HepG2 (cell line): ENCODE measurements around the gene SESN2. TPM values are rescaled to one million over a fixed set of nuclear protein-coding genes. Genes with fewer than 3 reads are reported as not detected.
A peak's percentile ranks its signal among the peaks of the same experiment; 100 is the strongest.

Experiments
- ATAC-seq: fragments of 200-7000 bp; cut with Tn5 transposase; 3 replicates; pipeline ENCODE4 v1.9.1; 2020; ENCODE audit warnings: mild to moderate bottlenecking, moderate library complexity
- BruUV-seq: library from RNA; stranded (reverse); fragments of 400-500 nt; replicated peaks from 2 replicates; lab custom pipeline; 2021; lab: Mats Ljungman, UMichigan
- CTCF ChIA-PET: fragments of 300-600 bp; formaldehyde crosslinking; extraction: SDS; loops from one replicate; lab custom pipeline; 2021; ENCODE audit warnings: low total read pairs, inconsistent platforms, low intra/inter-chr PET ratio; lab: Yijun Ruan, JAX
- POLR2A ChIA-PET: fragments of 350-600 bp; sonication (Branson Sonifier 250); formaldehyde crosslinking; loops from one replicate; lab custom pipeline; 2020; ENCODE audit warnings: antibody characterized with exemption, inconsistent platforms; lab: Yijun Ruan, JAX
- DNase-seq: peaks from one replicate; pipeline ENCODE4 v3.0.0-alpha.2; 2015; ENCODE audit warnings: low spot score
- FAIRE-seq: peaks from 3 replicates; lab custom pipeline; 2011; peaks lifted over from hg19 to GRCh38; lab: Jason Lieb, UNC
- H2AFZ ChIP-seq: one replicate; pipeline ENCODE4 v1.6.1; 2011; ENCODE audit warnings: low read length, inconsistent platforms
- H3K27ac ChIP-seq: fragments of 300-600 bp; 3 replicates; pipeline ENCODE4 v1.8.0; 2011; ENCODE audit warnings: mixed run types, mild to moderate bottlenecking, mixed read lengths, low read length, inconsistent platforms; ENCODE audit not compliant: insufficient read depth; ENCODE audit errors: extremely low read length
- H3K27me3 ChIP-seq, 2 experiments: fragments of 200-600 bp in 1 of 2; 2 replicates in 1 of 2; 3 replicates in 1 of 2; pipeline versions ENCODE4 v1.6.0 to v1.8.0; 2011; ENCODE audit warnings: low read length in 2 of 2, mild to moderate bottlenecking in 2 of 2, moderate library complexity in 2 of 2, inconsistent platforms in 1 of 2; ENCODE audit not compliant: insufficient read depth in 2 of 2, control insufficient read depth in 1 of 2
- H3K36me3 ChIP-seq, 2 experiments: fragments of 200-600 bp in 1 of 2; replicated peaks in 1 of 2; 2 replicates in 1 of 2; 3 replicates in 1 of 2; pipeline versions ENCODE4 v1.5.1 to v1.8.0; 2011; ENCODE audit warnings: low read length in 2 of 2, inconsistent platforms in 1 of 2; ENCODE audit not compliant: insufficient read depth in 2 of 2, control insufficient read depth in 1 of 2
- H3K4me1 ChIP-seq: 2 replicates; pipeline ENCODE4 v1.5.1; 2012; ENCODE audit warnings: low read length, inconsistent platforms; ENCODE audit not compliant: insufficient read depth
- H3K4me2 ChIP-seq: 2 replicates; pipeline ENCODE4 v1.6.0; 2011; ENCODE audit warnings: low read depth, low read length, inconsistent platforms
- H3K4me3 ChIP-seq, 3 experiments: fragments of 200-600 bp in 1 of 3; sonication (generic), shearing (Covaris generic) in 1 of 3; replicated peaks in 1 of 3; 2 replicates each; pipeline ENCODE4 v1.5.1; 2011 to 2016; ENCODE audit warnings: low read length in 3 of 3, inconsistent platforms in 2 of 3, low read depth in 2 of 3, mild to moderate bottlenecking in 2 of 3, control low read depth in 1 of 3, mixed read lengths in 1 of 3; ENCODE audit not compliant: insufficient read depth in 1 of 3
- H3K79me2 ChIP-seq: one replicate; pipeline ENCODE4 v1.6.1; 2011; ENCODE audit warnings: low read length, inconsistent platforms; ENCODE audit not compliant: insufficient read depth
- H3K9ac ChIP-seq: 2 replicates; pipeline ENCODE4 v1.6.0; 2011; ENCODE audit warnings: mild to moderate bottlenecking, low read depth, low read length, inconsistent platforms; ENCODE audit not compliant: insufficient read depth
- H3K9me3 ChIP-seq: 2 replicates; pipeline ENCODE4 v1.5.1; 2012; ENCODE audit warnings: mild to moderate bottlenecking, low read length
- H4K20me1 ChIP-seq: 2 replicates; pipeline ENCODE4 v1.6.0; 2011; ENCODE audit warnings: inconsistent platforms, mild to moderate bottlenecking, low read length, moderate library complexity; ENCODE audit not compliant: insufficient read depth
- HES4 ChIP-seq: sonication (generic); formaldehyde crosslinking; IDR thresholded peaks from 2 replicates; pipeline ENCODE4 v1.9.0; 2021; ENCODE audit warnings: mild to moderate bottlenecking, missing genetic modification reagents, borderline replicate concordance
- KLF6 ChIP-seq: IDR thresholded peaks from 2 replicates; pipeline ENCODE4 v1.8.0; 2016; ENCODE audit warnings: missing biosample characterization, missing genetic modification reagents
- MTA3 ChIP-seq: sonication (generic); formaldehyde crosslinking; IDR thresholded peaks from 2 replicates; pipeline ENCODE4 v1.4.0; 2020; ENCODE audit warnings: missing genetic modification reagents
- NFKB2 ChIP-seq: sonication (generic); formaldehyde crosslinking; IDR thresholded peaks from 2 replicates; pipeline ENCODE4 v1.4.0; 2020; ENCODE audit warnings: missing genetic modification reagents, borderline replicate concordance
- NONO ChIP-seq, 2 experiments: fragments of 450-650 bp in 1 of 2; sonication (generic) in 1 of 2; formaldehyde crosslinking in 1 of 2; IDR thresholded peaks in 1 of 2; conservative IDR thresholded peaks in 1 of 2; 2 replicates each; pipeline versions ENCODE4 v1.6.1 to v1.8.0; 2017 to 2022; ENCODE audit warnings: mild to moderate bottlenecking in 1 of 2, missing genetic modification reagents in 1 of 2, moderate library complexity in 1 of 2
- POLR2AphosphoS5 ChIP-seq: IDR thresholded peaks from 2 replicates; pipeline ENCODE4 v1.6.1; 2012; ENCODE audit warnings: low read depth, low read length
- RARA ChIP-seq: IDR thresholded peaks from 2 replicates; pipeline ENCODE4 v1.6.1; 2016; ENCODE audit warnings: missing genetic modification reagents, missing compliant biosample characterization
- ZC3H13 ChIP-seq: sonication (generic); formaldehyde crosslinking; IDR thresholded peaks from 2 replicates; pipeline ENCODE4 v1.8.1; 2023; ENCODE audit warnings: mild to moderate bottlenecking, missing genetic modification reagents, moderate library complexity
- ZNF180 ChIP-seq: sonication (generic); formaldehyde crosslinking; IDR thresholded peaks from 2 replicates; pipeline ENCODE4 v1.4.0; 2020; ENCODE audit warnings: low read depth, missing genetic modification reagents, borderline replicate concordance
- ZNF329 ChIP-seq: sonication (generic); formaldehyde crosslinking; IDR thresholded peaks from 2 replicates; pipeline ENCODE4 v1.9.0; 2021; ENCODE audit warnings: low read depth, mild to moderate bottlenecking, missing genetic modification reagents
- ZNF337 ChIP-seq: sonication (generic); formaldehyde crosslinking; IDR thresholded peaks from 2 replicates; pipeline ENCODE4 v1.5.1; 2020; ENCODE audit warnings: missing genetic modification reagents, low read depth, mild to moderate bottlenecking, borderline replicate concordance
- ZNF589 ChIP-seq: sonication (generic); formaldehyde crosslinking; conservative IDR thresholded peaks from 2 replicates; pipeline ENCODE4 v1.8.0; 2022; ENCODE audit warnings: mild to moderate bottlenecking, moderate library complexity, missing genetic modification reagents
- ZNF605 ChIP-seq: sonication (generic); formaldehyde crosslinking; IDR thresholded peaks from 2 replicates; pipeline ENCODE4 v1.8.0; 2022; ENCODE audit warnings: mild to moderate bottlenecking, missing genetic modification reagents
- ZNF607 ChIP-seq: sonication (generic); formaldehyde crosslinking; IDR thresholded peaks from 2 replicates; pipeline ENCODE4 v1.5.1; 2020; ENCODE audit warnings: missing genetic modification reagents, mild to moderate bottlenecking, borderline replicate concordance
- WGBS: methylation state at CpG from one replicate; pipeline ENCODE4 v1.1.6; 2017; ENCODE audit warnings: low lambda C conversion rate; 5-methylcytosine and 5-hydroxymethylcytosine counted together
- in situ Hi-C: cut with HindIII; loops from 2 replicates; pipeline ENCODE4 v1.10.0; 2017; ENCODE audit warnings: low pct_unique_long_range_greater_than_20kb; ENCODE audit not compliant: extremely low pct_ligation_motif_present
- intact Hi-C: fragments of 100-400 bp; cut with micrococcal nuclease; formaldehyde crosslinking; loops from one replicate; pipeline ENCODE4 v1.10.0; 2022; ENCODE audit not compliant: unreplicated experiment
- polyA plus RNA-seq, 8 experiments: library from polyadenylated mRNA; depleted of rRNA in 3 of 8; stranded (reverse) in 7 of 8; unstranded in 1 of 8; fragments of >200 nt; fragmentation: Illumina TruSeq in 4 of 8; extraction: Trizol in 4 of 8; gene quantifications; 2 replicates each; pipeline versions ENCODE4 v1.2.1 to v1.2.3, GENCODE V29; 2011 to 2016; ENCODE audit warnings: low read depth in 4 of 8, missing spikeins in 1 of 8, mixed read lengths in 1 of 8; ENCODE audit not compliant: insufficient read depth in 1 of 8
- total RNA-seq, 5 experiments: library from RNA; depleted of rRNA; stranded (reverse); fragments of >200 nt; fragmentation: Illumina TruSeq; extraction: Trizol; gene quantifications; 2 replicates each; pipeline ENCODE4 v1.2.3, GENCODE V29; 2016; ENCODE audit warnings: low read depth in 1 of 5
- TF ChIP-seq, protein P1 (sequence below), 2 experiments: fragments of 450-650 bp in 1 of 2; sonication (generic) in 1 of 2; formaldehyde crosslinking; IDR thresholded peaks; 2 replicates each; pipeline versions ENCODE4 v1.5.0 to v1.8.0; 2020 to 2022; ENCODE audit warnings: mild to moderate bottlenecking in 1 of 2, missing genetic modification reagents in 1 of 2
- TF ChIP-seq, protein P2 (sequence below): sonication (generic); formaldehyde crosslinking; IDR thresholded peaks from 2 replicates; pipeline ENCODE4 v1.5.0; 2020; ENCODE audit warnings: missing genetic modification reagents
- TF ChIP-seq, protein P3 (sequence below): sonication (generic); formaldehyde crosslinking; IDR thresholded peaks from 2 replicates; pipeline ENCODE4 v1.8.1; 2023; ENCODE audit warnings: mild to moderate bottlenecking, moderate library complexity, missing genetic modification reagents

The SESN2 gene
- total and polyA plus RNA-seq, 2 of the 13 experiments (the other 11 are each of a cell fraction or from before 2014, with no cell fraction given) = 13.2 to 19.1 TPM

DNA sequence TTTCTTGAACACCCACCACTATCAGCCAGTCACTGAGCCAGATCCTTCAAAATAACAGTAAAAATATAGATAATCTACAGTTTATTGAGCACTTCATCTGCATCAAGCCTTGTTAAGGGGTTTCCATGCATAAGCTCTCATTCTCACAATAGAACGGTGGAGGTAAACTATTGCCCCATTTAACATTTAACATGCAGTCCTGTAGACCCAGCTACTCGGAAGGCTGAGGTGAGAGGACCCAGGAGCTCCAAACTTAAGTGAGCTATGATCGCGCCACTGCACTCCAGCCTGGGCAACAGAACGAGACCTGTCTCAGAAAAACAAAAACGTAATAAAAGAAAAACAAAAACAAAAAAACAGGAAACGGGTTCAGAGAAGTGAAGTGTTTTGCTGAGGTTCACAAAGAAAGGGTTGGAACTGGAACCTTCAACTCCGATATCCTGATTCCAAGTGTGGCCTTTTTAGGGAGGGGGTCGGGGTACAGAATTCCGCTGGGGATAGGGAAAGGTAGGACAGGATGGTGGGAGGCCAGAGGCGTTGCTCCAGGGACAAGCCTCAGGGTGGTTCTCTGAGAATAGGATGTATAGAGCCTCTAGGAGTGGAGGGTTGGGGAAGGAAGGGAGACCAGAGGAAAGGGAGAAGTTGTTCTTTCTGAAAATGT is 11.6 kb upstream of the SESN2 start:
- H3K4me3 ChIP-seq = peak overlapping the region; percentile 54 to 78 (median 75)
- peak overlapping the region; percentile 98 for H3K4me2 ChIP-seq
- H2AFZ ChIP-seq = peak overlapping the region; percentile 99
- no peaks in the 10 kb centered on the region for H3K9me3 ChIP-seq
- intact Hi-C loops (loop anchor here (1.0 kb wide), 1 partner anchor 121 kb away; no protein-coding TSS in a partner anchor), in situ Hi-C loops (loop anchor here (5.0 to 25.0 kb wide), 2 partner anchors 120 to 340 kb away; partner anchors contain the start of genes PHACTR4 and RAB42)
- peaks cover 55% of the 10 kb centered on the region for H3K4me1 ChIP-seq
- no peaks in the 10 kb centered on the region for H3K79me2 ChIP-seq
- no peaks in the 10 kb centered on the region for H3K27me3 ChIP-seq
- WGBS = 6% methylated on average over 11 of the region's 11 CpGs
- H3K27ac ChIP-seq = peak overlapping the region; percentile 75
- TSS peak; percentile 93 for BruUV-seq
- no peak for FAIRE-seq
- DNase-seq = no peak
- CTCF ChIA-PET = interaction anchor here (2.6 kb wide), 1 partner anchor 121 kb away, joined by 13 read pairs; the partner anchor contains the start of gene PHACTR4
- no peaks in the 10 kb centered on the region for H4K20me1 ChIP-seq
- peak overlapping the region; percentile 80 for H3K9ac ChIP-seq
- ATAC-seq = peak; percentile 8
- H3K36me3 ChIP-seq = 0 out of 5 replicates have a peak, but pooled peaks cover 1 to 2% of the 10 kb centered on the region in 2 experiments
- POLR2A ChIA-PET = interaction anchor here (0.9 to 4.5 kb wide), 10 partner anchors 9 to 334 kb away, joined by 3 to 61 read pairs (median 9); partner anchors contain the start of genes ATP5IF1, MED18, PHACTR4 and RCC1
- TF ChIP-seq NONO (IDR thresholded peaks at IDR 0.05) (no peak), NONO (CRISPR knock-in tag; conservative IDR thresholded peaks at IDR 0.05) (no peak), ZNF337 (CRISPR knock-in tag) (no peak), HES4 (CRISPR knock-in tag) (no peak), ZC3H13 (CRISPR knock-in tag) (0 out of 2 replicates have a peak, but pooled peaks have one; percentile 28), NFKB2 (no peak), ZNF589 (CRISPR knock-in tag) (no peak), ZNF180 (CRISPR knock-in tag) (no peak), KLF6 (CRISPR knock-in tag) (no peak), ZNF605 (CRISPR knock-in tag) (0 out of 2 replicates have a peak, but pooled peaks have one; percentile 4), RARA (CRISPR knock-in tag) (no peak), ZNF329 (CRISPR knock-in tag) (0 out of 2 replicates have a peak, but pooled peaks have one; percentile 4), ZNF607 (0 out of 2 replicates have a peak, but pooled peaks have one; percentile 7), POLR2AphosphoS5 (0 out of 2 replicates have a peak, but pooled peaks have one; percentile 4), MTA3 (CRISPR knock-in tag) (no peak)
- TF ChIP-seq, protein P1, sequence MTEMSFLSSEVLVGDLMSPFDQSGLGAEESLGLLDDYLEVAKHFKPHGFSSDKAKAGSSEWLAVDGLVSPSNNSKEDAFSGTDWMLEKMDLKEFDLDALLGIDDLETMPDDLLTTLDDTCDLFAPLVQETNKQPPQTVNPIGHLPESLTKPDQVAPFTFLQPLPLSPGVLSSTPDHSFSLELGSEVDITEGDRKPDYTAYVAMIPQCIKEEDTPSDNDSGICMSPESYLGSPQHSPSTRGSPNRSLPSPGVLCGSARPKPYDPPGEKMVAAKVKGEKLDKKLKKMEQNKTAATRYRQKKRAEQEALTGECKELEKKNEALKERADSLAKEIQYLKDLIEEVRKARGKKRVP (CRISPR knock-in tag; IDR thresholded peaks at IDR 0.05) = peak in 1 of 2 experiments; percentile 57; a peak in 1 of 4 replicates
- TF ChIP-seq, protein P2, sequence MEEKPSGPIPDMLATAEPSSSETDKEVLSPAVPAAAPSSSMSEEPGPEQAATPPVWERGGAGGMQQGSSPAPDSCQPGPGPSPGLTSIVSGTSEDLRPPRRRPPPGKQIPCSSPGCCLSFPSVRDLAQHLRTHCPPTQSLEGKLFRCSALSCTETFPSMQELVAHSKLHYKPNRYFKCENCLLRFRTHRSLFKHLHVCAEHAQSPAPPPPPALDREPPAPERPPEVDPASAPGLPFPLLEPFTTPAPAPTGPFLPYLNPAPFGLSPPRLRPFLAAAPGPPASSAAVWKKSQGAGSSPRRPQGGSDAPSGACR (CRISPR knock-in tag) = no peak
- TF ChIP-seq, protein P3, sequence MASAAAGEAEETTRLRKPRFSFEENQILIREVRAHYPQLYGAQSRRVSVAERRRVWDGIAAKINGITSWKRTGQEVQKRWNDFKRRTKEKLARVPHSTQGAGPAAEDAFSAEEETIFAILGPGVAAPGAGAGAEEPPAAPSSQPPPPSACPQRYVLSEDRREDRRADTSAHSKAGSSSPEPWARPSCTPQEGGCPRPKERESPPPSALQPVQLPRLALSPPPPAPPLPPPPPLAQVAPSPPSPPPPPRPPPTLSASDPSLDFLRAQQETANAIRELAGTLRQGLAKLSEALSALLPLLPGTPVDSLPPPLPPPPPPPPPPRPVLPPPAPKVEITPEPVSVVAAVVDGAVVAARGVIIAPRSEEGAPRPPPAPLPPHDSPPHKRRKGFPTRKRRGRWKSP (CRISPR knock-in tag) = peak; percentile 29; the same call in 1 of the 2 replicates
